BLaER1 (cell line): ENCODE measurements around the gene PCDHAC2.

Experiments used
- H3K27ac ChIP-seq: shearing (Covaris generic); formaldehyde crosslinking; 2 replicates; pipeline ENCODE4 v1.8.1; 2022
- H3K27me3 ChIP-seq: shearing (Covaris generic); formaldehyde crosslinking; 2 replicates; pipeline ENCODE4 v1.8.1; 2022
- H3K36me3 ChIP-seq: shearing (Covaris generic); formaldehyde crosslinking; 2 replicates; pipeline ENCODE4 v1.8.1; 2022
- H3K4me1 ChIP-seq: shearing (Covaris generic); formaldehyde crosslinking; 2 replicates; pipeline ENCODE4 v1.8.1; 2022
- H3K4me2 ChIP-seq: shearing (Covaris generic); formaldehyde crosslinking; 2 replicates; pipeline ENCODE4 v1.8.1; 2022
- H3K4me3 ChIP-seq: shearing (Covaris generic); formaldehyde crosslinking; 2 replicates; pipeline ENCODE4 v1.8.1; 2022
- H3K9ac ChIP-seq: shearing (Covaris generic); formaldehyde crosslinking; 2 replicates; pipeline ENCODE4 v1.8.1; 2022
- H3K9me3 ChIP-seq: shearing (Covaris generic); formaldehyde crosslinking; 2 replicates; pipeline ENCODE4 v1.8.1; 2022
- H4K20me1 ChIP-seq: shearing (Covaris generic); formaldehyde crosslinking; 2 replicates; pipeline ENCODE4 v1.8.1; 2022
- Cebpa-rat ChIP-seq: shearing (Covaris generic); IDR thresholded peaks from 2 replicates; pipeline ENCODE4 v1.8.1; 2022

PCDHAC2 gene

GRCh38 chr5:140986117-140986521 lies 19.8 kb downstream of the PCDHAC2 start:
- Histone ChIP-seq H3K27me3 (no peaks in the 10 kb centered on the region), H3K9ac (no peak overlapping the region), H3K27ac (no peak overlapping the region), H4K20me1 (no peaks in the 10 kb centered on the region), H3K9me3 (no peaks in the 10 kb centered on the region), H3K36me3 (no peaks in the 10 kb centered on the region), H3K4me2 (no peak overlapping the region), H3K4me3 (no peak overlapping the region), H3K4me1 (0 out of 2 replicates have a peak, but pooled peaks cover 4% of the 10 kb centered on the region)
- TF ChIP-seq Cebpa-rat = no peak

- Histone ChIP-seq H3K9ac (no peak overlapping the region), H3K4me3 (no peak overlapping the region), H3K9me3 (no peaks in the 10 kb centered on the region), H3K27me3 (no peaks in the 10 kb centered on the region), H3K27ac (no peak overlapping the region), H3K36me3 (no peaks in the 10 kb centered on the region), H4K20me1 (no peaks in the 10 kb centered on the region), H3K4me1 (0 out of 2 replicates have a peak, but pooled peaks cover 4% of the 10 kb centered on the region), H3K4me2 (no peak overlapping the region)
- TF ChIP-seq Cebpa-rat = no peak
Observed at GRCh38 chr5:140988100-140988499, 21.8 kb downstream of the PCDHAC2 start.

GRCh38 chr5:140988608-140989007 lies 22.3 kb downstream of the PCDHAC2 start:
- no peak overlapping the region for H3K4me2 ChIP-seq
- no peaks in the 10 kb centered on the region for H3K9me3 ChIP-seq
- H3K27me3 ChIP-seq = no peaks in the 10 kb centered on the region
- 0 out of 2 replicates have a peak, but pooled peaks cover 4% of the 10 kb centered on the region for H3K4me1 ChIP-seq
- H3K4me3 ChIP-seq = no peak overlapping the region
- no peak overlapping the region for H3K27ac ChIP-seq
- no peaks in the 10 kb centered on the region for H3K36me3 ChIP-seq
- no peak for TF ChIP-seq Cebpa-rat
- no peaks in the 10 kb centered on the region for H4K20me1 ChIP-seq
- no peak overlapping the region for H3K9ac ChIP-seq

GRCh38 chr5:140989254-140990020 lies 23.2 kb downstream of the PCDHAC2 start:
- Histone ChIP-seq H3K27me3 (no peaks in the 10 kb centered on the region), H3K4me1 (0 out of 2 replicates have a peak, but pooled peaks cover 4% of the 10 kb centered on the region), H3K4me2 (no peak overlapping the region), H3K9ac (no peak overlapping the region), H4K20me1 (no peaks in the 10 kb centered on the region), H3K9me3 (no peaks in the 10 kb centered on the region), H3K27ac (no peak overlapping the region), H3K4me3 (no peak overlapping the region), H3K36me3 (no peaks in the 10 kb centered on the region)
- no peak for TF ChIP-seq Cebpa-rat

- H3K9me3 ChIP-seq = no peaks in the 10 kb centered on the region
- H3K4me2 ChIP-seq = no peak overlapping the region
- no peaks in the 10 kb centered on the region for H3K27me3 ChIP-seq
- no peak overlapping the region for H3K27ac ChIP-seq
- no peaks in the 10 kb centered on the region for H3K36me3 ChIP-seq
- H4K20me1 ChIP-seq = no peaks in the 10 kb centered on the region
- no peaks in the 10 kb centered on the region for H3K4me1 ChIP-seq
- no peak for TF ChIP-seq Cebpa-rat
- H3K4me3 ChIP-seq = no peak overlapping the region
- no peak overlapping the region for H3K9ac ChIP-seq
Observed at GRCh38 chr5:140992828-140993227, 26.6 kb downstream of the PCDHAC2 start.

GRCh38 chr5:140996060-140996459 lies 29.8 kb downstream of the PCDHAC2 start:
- H3K4me1 ChIP-seq = no peaks in the 10 kb centered on the region
- H3K9ac ChIP-seq = no peak overlapping the region
- H3K27ac ChIP-seq = no peak overlapping the region
- H3K4me3 ChIP-seq = no peak overlapping the region
- H3K4me2 ChIP-seq = no peak overlapping the region
- no peak for TF ChIP-seq Cebpa-rat
- H4K20me1 ChIP-seq = no peaks in the 10 kb centered on the region
- no peaks in the 10 kb centered on the region for H3K9me3 ChIP-seq
- no peaks in the 10 kb centered on the region for H3K36me3 ChIP-seq
- no peaks in the 10 kb centered on the region for H3K27me3 ChIP-seq

- Histone ChIP-seq H3K36me3 (no peaks in the 10 kb centered on the region), H3K27me3 (no peaks in the 10 kb centered on the region), H3K4me2 (no peak overlapping the region), H3K4me1 (no peaks in the 10 kb centered on the region), H3K9me3 (no peaks in the 10 kb centered on the region), H3K4me3 (no peak overlapping the region), H4K20me1 (no peaks in the 10 kb centered on the region), H3K27ac (no peak overlapping the region), H3K9ac (no peak overlapping the region)
- TF ChIP-seq Cebpa-rat = no peak
Observed at GRCh38 chr5:140998921-140999410, 32.7 kb downstream of the PCDHAC2 start.

GRCh38 chr5:141001446-141001843 lies 35.2 kb downstream of the PCDHAC2 start:
- no peak overlapping the region for H3K27ac ChIP-seq
- no peaks in the 10 kb centered on the region for H3K36me3 ChIP-seq
- no peak overlapping the region for H3K9ac ChIP-seq
- H3K4me2 ChIP-seq = no peak overlapping the region
- H4K20me1 ChIP-seq = no peaks in the 10 kb centered on the region
- H3K27me3 ChIP-seq = no peaks in the 10 kb centered on the region
- H3K4me1 ChIP-seq = no peaks in the 10 kb centered on the region
- TF ChIP-seq Cebpa-rat = no peak
- H3K9me3 ChIP-seq = no peaks in the 10 kb centered on the region
- no peak overlapping the region for H3K4me3 ChIP-seq

GRCh38 chr5:141001844-141002604 lies 35.7 kb downstream of the PCDHAC2 start:
- H3K9ac ChIP-seq = no peak overlapping the region
- no peak for TF ChIP-seq Cebpa-rat
- no peak overlapping the region for H3K4me2 ChIP-seq

GRCh38 chr5:141002605-141002965 lies 36.3 kb downstream of the PCDHAC2 start:
- H3K36me3 ChIP-seq = no peaks in the 10 kb centered on the region
- no peak overlapping the region for H3K4me3 ChIP-seq
- H3K27ac ChIP-seq = no peak overlapping the region
- H4K20me1 ChIP-seq = no peaks in the 10 kb centered on the region
- H3K9ac ChIP-seq = no peak overlapping the region
- no peak for TF ChIP-seq Cebpa-rat
- no peaks in the 10 kb centered on the region for H3K9me3 ChIP-seq
- H3K27me3 ChIP-seq = no peaks in the 10 kb centered on the region
- H3K4me1 ChIP-seq = no peaks in the 10 kb centered on the region
- no peak overlapping the region for H3K4me2 ChIP-seq

More at GRCh38 chr5:141001844-141002604, 35.7 kb downstream of the PCDHAC2 start:
- Histone ChIP-seq H3K36me3 (no peaks in the 10 kb centered on the region), H3K4me1 (no peaks in the 10 kb centered on the region), H3K27ac (no peak overlapping the region), H4K20me1 (no peaks in the 10 kb centered on the region), H3K9me3 (no peaks in the 10 kb centered on the region), H3K4me3 (no peak overlapping the region), H3K27me3 (no peaks in the 10 kb centered on the region)
